ENCODE data around the gene KRTCAP2.
A peak's percentile ranks its signal among the peaks of the same experiment; 100 is the strongest.
"Not testable (repeated sequence)": the region's sequence is repeated elsewhere in the genome, so short reads cannot be mapped to it uniquely, and the experiment has no call there.

Gene KRTCAP2

DNA sequence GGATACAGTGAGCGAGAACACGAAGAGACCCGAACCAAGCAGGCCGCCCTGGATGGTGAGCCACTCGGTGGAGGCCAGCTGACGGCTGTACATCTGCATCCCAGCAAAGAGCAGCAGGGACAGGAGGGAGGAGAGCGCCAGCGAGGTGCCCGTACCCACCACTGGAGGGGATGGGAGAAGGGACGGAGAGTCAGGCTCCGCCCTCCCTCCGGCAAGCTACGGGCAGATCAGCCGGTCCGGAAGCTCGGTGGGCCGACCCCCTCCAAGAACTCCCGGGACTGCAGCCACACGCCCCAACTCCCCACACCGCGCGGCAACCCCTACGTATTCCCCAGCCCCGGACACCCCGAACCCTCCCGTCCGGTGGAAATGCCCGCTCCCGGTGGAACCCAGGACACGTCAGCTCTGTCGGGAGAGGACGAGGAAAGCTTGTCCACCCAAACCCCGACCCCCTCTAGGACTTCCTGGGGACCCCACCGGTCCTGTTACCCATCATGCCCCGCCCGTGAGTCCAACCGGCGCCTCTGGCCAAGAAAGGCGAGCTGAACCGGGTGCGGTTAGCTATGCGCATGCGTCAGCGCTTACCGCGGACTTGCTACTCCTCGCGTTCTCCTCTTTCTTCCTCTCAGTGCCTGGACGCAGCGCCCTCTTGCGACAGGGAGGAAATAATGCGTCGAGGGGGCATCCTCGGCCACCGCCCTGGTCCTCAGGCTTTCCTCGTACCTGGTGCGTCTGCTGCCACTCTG, at the start of gene KRTCAP2:
Gene KRTCAP2, minus strand, starts transcription at position 573 of the 746 bp plus-strand sequence. Its CDS starts 80 bp downstream, at position 493.
- peak; percentile 90 for DNase-seq

DNA sequence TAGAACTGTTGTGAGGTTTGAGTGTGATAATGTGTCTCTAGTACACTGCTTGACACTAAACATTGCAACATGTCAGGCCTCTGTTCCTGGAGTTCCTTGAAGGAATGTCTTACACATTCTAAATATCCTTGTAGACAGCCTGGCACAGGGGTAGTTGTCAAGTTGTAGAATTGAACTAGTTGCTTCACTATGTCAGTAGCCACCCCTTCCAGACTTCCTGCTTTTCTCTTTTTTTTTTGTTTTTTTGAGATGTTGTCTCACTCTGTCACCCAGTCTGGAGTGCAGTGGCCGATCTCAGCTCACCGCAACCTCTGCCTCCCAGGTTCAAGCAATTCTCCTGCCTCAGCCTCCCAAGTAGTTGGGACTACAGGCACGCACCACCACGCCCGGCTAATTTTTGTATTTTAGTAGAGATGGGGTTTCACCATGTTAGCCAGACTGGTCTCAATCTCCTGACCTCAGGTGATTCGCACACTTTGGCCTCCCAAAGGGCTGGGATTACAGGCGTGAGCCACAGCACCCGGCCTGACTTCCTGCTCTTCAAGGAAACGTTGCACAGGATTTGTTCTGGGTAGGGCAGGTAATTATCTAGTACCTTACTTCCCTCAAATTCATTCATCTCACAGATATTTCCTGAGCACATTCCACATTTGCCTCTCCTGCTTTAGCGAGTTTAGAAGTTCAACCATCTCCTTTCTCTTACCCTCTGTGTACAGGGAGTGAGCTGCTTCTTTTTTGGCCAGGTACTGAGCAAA, 47.3 kb upstream of the KRTCAP2 start:
- not testable (repeated sequence) for DNase-seq

DNA sequence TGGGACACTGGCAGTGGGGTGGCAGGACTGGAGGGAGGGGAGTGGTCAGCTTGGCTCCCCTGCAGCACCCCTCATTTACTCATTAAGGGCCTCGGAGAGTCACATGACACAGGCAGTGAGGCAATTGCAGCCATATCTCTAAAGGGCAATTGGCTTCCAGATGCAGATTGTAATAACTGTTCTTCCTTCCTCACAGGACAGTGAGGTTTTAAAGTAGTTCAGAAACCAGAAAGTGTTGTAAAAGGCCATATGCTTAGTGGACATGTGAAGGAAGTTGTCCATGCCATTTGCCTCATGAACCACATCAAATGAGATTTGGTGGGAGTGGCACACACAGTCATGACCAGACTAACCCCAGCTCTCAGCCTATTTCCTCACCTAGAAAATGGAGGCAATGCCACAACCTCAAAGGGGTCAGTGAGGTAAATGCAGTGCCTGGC, 46.5 kb upstream of the KRTCAP2 start:
- no peak for DNase-seq

DNA sequence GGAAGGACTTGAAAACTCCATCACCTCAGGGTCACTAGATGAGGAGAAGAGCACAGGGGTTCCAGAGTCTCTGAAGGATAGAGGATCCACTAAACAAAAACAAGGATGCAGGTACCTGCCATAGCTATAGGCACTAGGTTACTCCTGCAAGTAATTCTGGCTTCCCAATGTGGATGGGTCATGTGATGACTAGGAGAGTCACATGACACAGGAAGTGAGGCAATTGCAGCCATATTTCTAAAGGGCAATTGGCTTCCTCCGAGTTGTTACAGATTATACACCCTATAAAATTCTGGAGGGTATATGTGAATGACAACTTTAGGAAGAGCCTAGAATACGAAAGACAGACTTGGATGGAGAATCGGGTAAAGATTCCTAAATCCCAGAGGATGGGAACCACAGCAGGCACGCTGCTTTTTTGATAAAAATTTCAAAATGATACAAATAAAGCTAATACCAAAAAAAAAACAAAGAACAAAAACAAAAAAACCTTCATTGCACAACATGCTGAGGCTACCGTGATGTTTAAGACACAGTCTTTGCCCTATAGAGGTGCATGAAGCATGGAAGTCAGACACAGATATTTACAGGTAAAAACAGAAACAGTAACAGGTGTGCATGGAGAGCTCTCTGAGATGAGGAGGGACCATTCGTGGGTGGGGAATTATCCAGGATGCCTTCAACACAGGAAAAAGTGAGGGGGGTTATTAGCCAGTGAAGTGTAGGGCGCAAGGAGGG, 45.9 kb upstream of the KRTCAP2 start:
- DNase-seq, result peak; percentile 36

- DNase-seq, result not testable (repeated sequence)
Measured at GRCh38 chr1:155214702-155215101, 41.6 kb upstream of the KRTCAP2 start.

- not testable (repeated sequence) for DNase-seq
Measured at GRCh38 chr1:155212051-155212440, 38.9 kb upstream of the KRTCAP2 start.

DNA sequence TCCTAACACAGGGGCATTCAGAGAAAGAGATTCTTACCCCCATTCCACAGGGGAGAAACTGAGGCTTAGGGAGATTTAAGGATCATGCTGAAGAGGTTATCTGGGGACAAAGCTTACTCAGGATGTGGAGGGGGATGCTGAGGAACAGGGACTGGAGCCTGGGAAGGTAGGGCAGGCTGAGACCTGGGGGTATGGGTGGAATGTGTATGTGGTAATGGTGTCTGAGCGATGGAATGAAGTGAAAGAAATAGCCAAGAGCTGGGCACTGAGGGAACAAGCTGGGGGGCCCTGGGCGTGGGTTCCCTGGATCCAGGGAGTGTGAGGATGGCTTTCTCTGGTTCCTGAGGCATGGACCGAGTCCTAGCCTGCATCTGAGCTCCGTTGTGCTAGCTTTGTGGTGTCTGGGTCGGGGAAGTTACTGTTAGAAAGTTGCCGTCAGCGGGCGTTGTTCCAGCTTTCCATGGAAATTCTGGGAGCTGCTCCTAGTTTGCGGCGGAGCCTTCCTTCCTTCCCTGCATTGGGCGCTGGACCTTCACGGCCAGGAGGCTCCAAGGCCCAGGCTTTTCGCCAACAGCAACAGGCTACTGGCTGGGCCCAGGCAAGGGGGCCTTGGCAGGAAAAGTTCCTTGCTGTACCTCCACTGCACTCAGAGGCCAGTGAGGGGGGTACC, 38.4 kb upstream of the KRTCAP2 start:
- DNase-seq, result not testable (repeated sequence)

GRCh38 chr1:155210314-155211104, 37.4 kb upstream of the KRTCAP2 start:
- DNase-seq, result no peak

DNA sequence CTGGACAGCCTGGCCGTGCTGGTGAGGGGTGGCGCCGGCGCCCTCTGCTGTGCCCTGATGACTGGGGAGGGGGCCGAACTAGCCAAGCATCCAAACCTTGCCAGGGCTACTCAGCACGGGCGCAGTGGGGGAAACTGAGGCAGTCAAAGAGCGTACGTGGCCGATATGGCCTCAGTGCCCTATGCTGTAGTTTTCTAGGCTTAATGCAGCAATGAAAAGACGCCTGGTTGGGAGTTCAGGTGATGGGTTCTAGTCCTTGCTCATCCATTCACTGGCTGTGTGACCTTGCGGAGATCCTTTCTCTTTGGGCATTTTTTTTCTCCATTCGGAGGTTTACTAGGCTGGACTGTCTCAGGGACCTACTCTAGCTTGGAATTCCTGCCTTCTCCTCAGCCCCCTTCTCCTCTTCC, 36.2 kb upstream of the KRTCAP2 start:
- no peak for DNase-seq

GRCh38 chr1:155208541-155209311, 35.6 kb upstream of the KRTCAP2 start, which contains the start of gene MTX1:
TSS of gene MTX1 (plus strand) at chr1:155208695. CDS start at chr1:155208805, 110 bp downstream.
- peak; percentile 83 for DNase-seq

DNA sequence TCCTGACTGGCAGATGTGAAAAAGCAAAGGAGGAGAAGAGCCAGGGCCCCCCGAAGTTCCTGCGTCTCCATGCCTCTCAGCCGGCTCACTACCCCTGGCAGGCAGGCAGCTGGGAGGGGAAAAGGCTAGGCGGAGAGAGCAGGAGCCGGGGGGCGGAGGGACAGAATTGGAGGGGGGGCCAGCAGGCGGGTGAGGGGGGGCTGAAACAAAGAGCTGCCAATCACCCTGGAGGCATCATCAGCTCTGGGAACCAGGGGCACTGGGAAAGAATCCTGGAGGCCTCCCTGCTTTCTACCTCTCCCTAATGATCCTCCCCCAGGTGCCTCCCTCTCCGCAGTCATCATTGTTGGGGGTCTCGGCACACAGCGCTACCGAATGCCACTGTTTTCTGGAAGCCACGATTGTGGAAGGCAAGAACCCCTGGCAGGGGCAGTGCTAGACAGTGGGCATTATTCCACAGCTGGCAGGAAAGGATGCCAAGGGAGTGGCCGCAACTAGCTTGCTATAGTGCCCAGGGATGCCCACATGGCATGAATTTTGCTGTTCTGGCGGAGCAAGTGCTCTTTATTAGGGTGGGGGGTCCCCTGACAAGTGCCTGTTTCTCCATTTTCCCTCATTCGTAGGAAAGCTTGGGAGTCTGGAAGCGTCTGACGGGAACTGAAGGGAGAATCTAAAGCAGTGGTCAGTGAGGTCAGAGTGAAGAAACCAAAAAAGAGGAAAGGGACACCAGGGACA, 34.9 kb upstream of the KRTCAP2 start, which contains the start of gene THBS3:
Gene THBS3, minus strand, starts transcription at position 92 of the 735 bp plus-strand sequence. Its CDS starts 21 bp downstream, at position 71.
- peak; percentile 76 for DNase-seq

- peak; percentile 71 for DNase-seq
Measured at GRCh38 chr1:155206891-155207805, 34.0 kb upstream of the KRTCAP2 start.

DNA sequence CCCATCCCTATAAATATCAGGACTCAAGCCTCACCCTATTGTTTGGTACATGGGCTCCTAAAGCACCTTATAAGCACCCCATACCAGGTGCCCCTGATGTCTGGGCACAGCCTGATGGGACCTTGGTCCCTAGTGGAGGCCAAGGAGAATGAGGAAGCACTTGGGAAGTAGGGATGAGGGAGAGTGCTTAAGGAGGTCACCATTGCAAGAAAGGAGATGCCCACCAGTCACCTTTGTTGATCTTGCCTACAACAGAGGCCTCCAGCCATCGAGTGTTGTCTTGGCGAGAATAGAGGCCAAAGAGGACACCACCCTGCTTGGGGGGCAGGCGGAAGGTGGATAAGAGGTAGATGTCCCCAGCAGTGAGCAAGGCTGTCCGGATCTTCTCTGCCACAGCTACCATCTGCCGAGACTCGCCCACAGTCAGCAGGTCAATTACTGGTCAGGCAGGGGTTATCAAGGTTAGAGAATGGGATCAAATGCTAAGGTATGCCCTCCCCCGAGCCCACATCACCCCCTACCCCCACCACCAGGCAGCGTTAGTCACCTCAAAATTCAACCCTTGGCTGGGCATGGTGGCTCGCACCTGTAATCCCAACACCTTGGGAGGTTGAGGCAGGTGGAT, 33.0 kb upstream of the KRTCAP2 start:
- DNase-seq, result no peak

- DNase-seq, result no peak
Measured at GRCh38 chr1:155205035-155205434, 31.9 kb upstream of the KRTCAP2 start.

DNA sequence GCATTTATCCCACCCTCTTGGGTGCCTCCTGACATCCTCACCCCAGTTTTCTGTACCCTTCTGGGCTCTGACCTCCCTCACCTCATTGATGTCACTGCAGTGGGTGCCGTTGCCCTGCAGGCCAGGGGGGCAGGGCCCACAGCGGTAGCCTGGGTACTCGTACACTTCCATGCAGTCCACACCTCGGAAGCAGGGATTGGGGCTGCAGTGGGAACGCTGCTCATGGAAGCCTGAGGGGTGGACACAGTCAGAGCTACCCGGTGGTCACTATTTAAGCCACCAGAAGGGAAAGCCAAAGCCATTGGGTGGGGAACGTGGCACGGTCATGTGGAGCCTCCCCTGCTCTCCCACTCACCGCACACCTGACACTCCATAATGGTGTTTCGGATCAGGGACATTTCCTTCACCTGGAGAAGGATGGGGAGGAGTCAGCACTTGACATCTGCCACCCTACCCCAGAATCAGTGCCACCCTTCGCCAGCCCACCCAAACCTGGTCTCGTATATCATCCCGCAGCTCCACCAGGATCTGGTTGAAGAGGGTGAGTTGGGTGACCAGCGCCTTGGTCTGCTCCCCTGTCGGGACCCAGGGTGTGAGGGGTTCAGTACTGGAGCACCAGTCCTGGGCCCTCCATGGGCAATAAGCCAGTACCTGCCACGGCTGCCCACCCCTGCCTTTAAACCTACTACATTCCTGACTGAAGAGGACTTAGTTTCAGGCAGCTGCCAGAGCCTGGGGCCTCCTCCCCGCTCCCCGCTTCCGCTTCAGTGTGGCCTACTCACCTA, 29.8 kb upstream of the KRTCAP2 start:
- no peak for DNase-seq

- no peak for DNase-seq
Measured at GRCh38 chr1:155202198-155202597, 29.1 kb upstream of the KRTCAP2 start.

DNA sequence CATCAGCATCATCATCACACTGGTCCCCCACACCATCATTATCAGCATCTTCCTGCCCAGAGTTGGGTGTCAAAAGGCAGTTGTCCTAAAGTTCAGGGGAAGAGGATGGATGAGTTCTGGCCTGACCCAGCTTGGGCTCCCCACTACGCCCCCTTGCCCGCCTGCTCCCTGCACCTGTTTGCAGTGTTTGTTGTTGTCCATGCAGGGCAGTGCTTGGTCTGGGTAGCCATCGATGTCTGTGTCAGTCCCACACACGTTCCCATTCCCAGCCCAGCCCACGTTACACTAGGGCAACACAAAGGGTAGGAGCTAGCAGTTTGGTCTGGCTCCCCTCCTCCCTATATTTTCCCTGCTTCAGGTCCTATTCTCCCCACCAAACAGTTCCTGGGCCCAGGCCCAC, 27.8 kb upstream of the KRTCAP2 start:
- no peak for DNase-seq

GRCh38 chr1:155199792-155200191, 26.7 kb upstream of the KRTCAP2 start:
- no peak for DNase-seq
